ENCODE measurements around the gene ECT2.
A peak's percentile ranks its signal among the peaks of the same experiment; 100 is the strongest.

ECT2 gene

GRCh38 chr3:172868582-172869200 lies 118.2 kb downstream of the ECT2 start:
- Histone ChIP-seq H3K27me3 (replicated peaks; ENCODE audit: control insufficient read depth, insufficient read depth, low read length) (peaks cover 26% of the 10 kb centered on the region), H3K4me1 (ENCODE audit: control insufficient read depth, insufficient read depth, low read length) (peaks cover 9% of the 10 kb centered on the region), H3K9ac (ENCODE audit: low read length) (no peak overlapping the region), H3K9me3 (ENCODE audit: control insufficient read depth, low read length) (no peaks in the 10 kb centered on the region), H3K36me3 (ENCODE audit: control insufficient read depth, insufficient read depth, low read length, severe bottlenecking) (no peaks in the 10 kb centered on the region), H3K4me3 (ENCODE audit: low read length) (no peak overlapping the region)
- no peak for DNase-seq (ENCODE audit: low read depth)

GRCh38 chr3:172869368-172869771 lies 118.8 kb downstream of the ECT2 start:
- H3K4me3 ChIP-seq (ENCODE audit: low read length) = no peak overlapping the region
- peak; percentile 61 for DNase-seq (ENCODE audit: low read depth)
- H3K36me3 ChIP-seq (ENCODE audit: control insufficient read depth, insufficient read depth, low read length, severe bottlenecking) = no peaks in the 10 kb centered on the region
- H3K4me1 ChIP-seq (ENCODE audit: control insufficient read depth, insufficient read depth, low read length) = peaks cover 9% of the 10 kb centered on the region
- H3K9me3 ChIP-seq (ENCODE audit: control insufficient read depth, low read length) = no peaks in the 10 kb centered on the region
- H3K27me3 ChIP-seq (replicated peaks; ENCODE audit: control insufficient read depth, insufficient read depth, low read length) = peaks cover 26% of the 10 kb centered on the region
- no peak overlapping the region for H3K9ac ChIP-seq (ENCODE audit: low read length)

- Histone ChIP-seq H3K9ac (ENCODE audit: low read length) (no peak overlapping the region), H3K4me1 (ENCODE audit: control insufficient read depth, insufficient read depth, low read length) (peaks cover 9% of the 10 kb centered on the region), H3K36me3 (ENCODE audit: control insufficient read depth, insufficient read depth, low read length, severe bottlenecking) (no peaks in the 10 kb centered on the region), H3K9me3 (ENCODE audit: control insufficient read depth, low read length) (no peaks in the 10 kb centered on the region), H3K27me3 (replicated peaks; ENCODE audit: control insufficient read depth, insufficient read depth, low read length) (peaks cover 26% of the 10 kb centered on the region), H3K4me3 (ENCODE audit: low read length) (no peak overlapping the region)
- DNase-seq (ENCODE audit: low read depth) = no peak
Measured at GRCh38 chr3:172869784-172870518, 119.4 kb downstream of the ECT2 start.
